Naive B cell (primary cell): ENCODE results near the gene SIGLEC12. TPM values are rescaled to one million over a fixed set of nuclear protein-coding genes. Genes with fewer than 3 reads are reported as not detected.
"Not testable (repeated sequence)": the region's sequence is repeated elsewhere in the genome, so short reads cannot be mapped to it uniquely, and the experiment has no call there.

Source experiments
- ATAC-seq, 2 donors: fragments of 150-1000 bp; cut with Tn5 transposase; 2 replicates each; pipeline ENCODE4 v1.10.0; 2021; ENCODE audit warnings: low read depth in 2 of 2, mild to moderate bottlenecking in 2 of 2, moderate library complexity in 2 of 2
- DNase-seq: peaks from one replicate; pipeline ENCODE4 v3.0.0; 2022
- H3K27ac Mint-ChIP-seq, 6 donors: one replicate each; pipeline ENCODE4 v1.8.0; 2020 to 2022; ENCODE audit warnings: mild to moderate bottlenecking in 6 of 6, mixed read lengths in 6 of 6, moderate library complexity in 5 of 6, inconsistent platforms in 2 of 6
- H3K27me3 Mint-ChIP-seq, 3 donors: one replicate each; pipeline ENCODE4 v1.8.0; 2021 to 2022; ENCODE audit warnings: mixed read lengths in 3 of 3, mild to moderate bottlenecking in 1 of 3
- H3K36me3 Mint-ChIP-seq, 2 donors: one replicate each; pipeline ENCODE4 v1.8.0; 2020 to 2022; ENCODE audit warnings: mixed read lengths in 2 of 2, inconsistent platforms in 1 of 2, mild to moderate bottlenecking in 1 of 2
- H3K4me1 Mint-ChIP-seq, 3 donors: one replicate each; pipeline ENCODE4 v1.8.0; 2020 to 2022; ENCODE audit warnings: mixed read lengths in 3 of 3, inconsistent platforms in 1 of 3, mild to moderate bottlenecking in 1 of 3, moderate library complexity in 1 of 3
- H3K4me3 Mint-ChIP-seq, 8 donors: one replicate each; pipeline ENCODE4 v1.8.0; 2020 to 2022; ENCODE audit warnings: mild to moderate bottlenecking in 8 of 8, mixed read lengths in 8 of 8, moderate library complexity in 8 of 8, inconsistent platforms in 2 of 8
- H3K9me3 Mint-ChIP-seq, 7 donors: one replicate each; pipeline ENCODE4 v1.8.0; 2020 to 2022; ENCODE audit warnings: mixed read lengths in 7 of 7, mild to moderate bottlenecking in 5 of 7, inconsistent platforms in 2 of 7, moderate library complexity in 1 of 7
- polyA plus RNA-seq, 6 donors: library from polyadenylated mRNA; unstranded; fragments of 300-500 nt; fragmentation: Illumina TruSeq; gene quantifications; one replicate each; pipeline ENCODE4 v1.2.3, GENCODE V29; 2021; ENCODE audit warnings: low read depth in 6 of 6

Gene SIGLEC12
- polyA plus RNA-seq, 6 donors from 2014 or later = 0.28 TPM; not detected in 5

GRCh38 chr19:51514866-51515481 is 13.4 kb upstream of the SIGLEC12 start:
- Mint-ChIP-seq H3K4me3 (no peak overlapping the region), H3K9me3 (peaks cover 0 to 8% (median 0%) of the 10 kb centered on the region in 7 donors), H3K36me3 (peaks cover 0 to 5% of the 10 kb centered on the region in 2 donors), H3K4me1 (peaks cover 5 to 7% (median 5%) of the 10 kb centered on the region in 3 donors), H3K27ac (peak overlapping the region in 1 of 6 donors; percentile 81), H3K27me3 (peaks cover 11 to 15% (median 13%) of the 10 kb centered on the region in 3 donors)
- ATAC-seq (peak; percentile 40 to 59), DNase-seq (peak; percentile 45)

DNA sequence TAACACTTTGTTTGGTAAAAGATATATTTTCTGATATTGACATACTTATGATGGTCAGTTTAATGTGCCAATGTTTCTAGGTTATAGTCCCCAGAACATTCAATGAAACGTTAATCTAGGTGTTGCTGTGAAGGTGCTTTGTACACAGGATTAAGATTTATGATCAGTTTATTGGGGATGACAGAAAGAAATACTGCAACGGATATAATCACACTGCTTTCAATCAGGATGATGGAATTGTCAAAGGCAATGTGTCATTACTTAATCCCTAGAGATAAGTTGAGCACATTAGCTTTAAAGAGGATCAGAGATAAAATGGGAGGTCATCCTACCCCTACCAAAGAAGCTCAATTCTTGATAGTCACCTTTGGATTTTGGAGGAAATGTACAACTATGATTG is 12.4 kb upstream of the SIGLEC12 start:
- peaks cover 0 to 8% (median 0%) of the 10 kb centered on the region in 7 donors for H3K9me3 Mint-ChIP-seq
- H3K4me3 Mint-ChIP-seq = no peak overlapping the region
- peaks cover 0 to 5% of the 10 kb centered on the region in 2 donors for H3K36me3 Mint-ChIP-seq
- ATAC-seq (no peak), DNase-seq (no peak)
- peaks cover 11 to 16% (median 14%) of the 10 kb centered on the region in 3 donors for H3K27me3 Mint-ChIP-seq
- no peak overlapping the region for H3K27ac Mint-ChIP-seq
- peaks cover 5 to 7% (median 5%) of the 10 kb centered on the region in 3 donors for H3K4me1 Mint-ChIP-seq

- DNase-seq (no peak), ATAC-seq (no peak)
- Mint-ChIP-seq H3K27ac (no peak overlapping the region), H3K9me3 (no peaks in the 10 kb centered on the region), H3K4me3 (no peak overlapping the region), H3K36me3 (no peaks in the 10 kb centered on the region), H3K4me1 (peaks cover 3 to 5% (median 3%) of the 10 kb centered on the region in 3 donors), H3K27me3 (peaks cover 10 to 17% (median 14%) of the 10 kb centered on the region in 3 donors)
These were observed 9.8 kb upstream of the SIGLEC12 start for GRCh38 chr19:51511353-51511752.

DNA sequence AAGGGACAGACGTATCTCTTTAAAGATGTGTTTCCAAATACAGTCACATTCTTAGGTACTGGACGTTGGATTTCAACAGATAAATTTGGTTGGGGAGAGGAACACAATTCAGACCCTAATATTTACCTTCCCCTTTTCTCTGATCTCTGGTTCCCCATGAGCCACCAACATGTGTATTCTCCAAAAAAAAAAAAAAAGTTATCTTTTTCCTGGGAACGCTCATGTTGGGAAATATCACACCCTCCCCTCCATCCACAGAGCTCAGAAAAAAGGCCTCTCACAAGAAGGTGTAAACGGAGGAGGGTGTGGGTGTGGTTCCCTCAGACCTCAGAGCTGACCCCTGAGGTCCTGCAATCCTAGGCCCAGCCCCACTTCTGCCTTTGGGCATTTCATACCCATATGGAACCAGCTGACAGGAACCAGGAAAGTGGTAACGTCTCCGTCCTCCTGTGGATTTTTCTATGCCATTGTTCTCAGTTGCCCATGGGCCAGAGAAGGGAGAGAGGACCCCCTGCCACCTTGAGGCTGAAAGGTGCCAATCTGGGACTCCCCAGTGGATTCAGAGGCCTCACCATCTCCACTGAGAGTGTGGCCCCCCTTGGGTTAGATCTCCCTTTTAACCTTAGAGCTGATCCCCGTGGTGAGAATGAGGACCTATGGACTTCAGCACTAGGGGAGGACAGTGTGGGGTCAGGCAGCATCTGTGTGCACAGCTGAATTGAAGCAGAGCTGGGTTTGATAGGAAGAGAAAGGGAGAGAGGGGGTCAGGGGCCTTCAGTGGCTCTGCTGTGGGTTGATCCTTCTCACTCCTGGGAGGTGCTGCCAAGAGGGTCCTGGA is 8.4 kb upstream of the SIGLEC12 start:
- peak overlapping the region in 2 of 8 donors; percentile 2 to 71 for H3K4me3 Mint-ChIP-seq
- peaks cover 0 to 3% (median 0%) of the 10 kb centered on the region in 3 donors for H3K4me1 Mint-ChIP-seq
- DNase-seq (no peak), ATAC-seq (no peak)
- H3K27ac Mint-ChIP-seq = peak overlapping the region in 1 of 6 donors; percentile 5
- H3K36me3 Mint-ChIP-seq = no peaks in the 10 kb centered on the region
- peaks cover 10 to 26% (median 14%) of the 10 kb centered on the region in 3 donors for H3K27me3 Mint-ChIP-seq
- H3K9me3 Mint-ChIP-seq = peaks cover 0 to 2% (median 0%) of the 10 kb centered on the region in 7 donors

GRCh38 chr19:51508059-51508733 is 6.6 kb upstream of the SIGLEC12 start:
- peak overlapping the region in 1 of 6 donors; percentile 52 for H3K27ac Mint-ChIP-seq
- peaks cover 10 to 29% (median 14%) of the 10 kb centered on the region in 3 donors for H3K27me3 Mint-ChIP-seq
- ATAC-seq = no peak
- no peak overlapping the region for H3K4me3 Mint-ChIP-seq
- no peaks in the 10 kb centered on the region for H3K4me1 Mint-ChIP-seq
- peaks cover 0 to 10% (median 2%) of the 10 kb centered on the region in 7 donors for H3K9me3 Mint-ChIP-seq
- H3K36me3 Mint-ChIP-seq = peaks cover 5 to 6% of the 10 kb centered on the region in 2 donors
- no peak for DNase-seq

GRCh38 chr19:51507640-51508058 is 6.0 kb upstream of the SIGLEC12 start:
- Mint-ChIP-seq H3K27ac (no peak overlapping the region), H3K36me3 (peaks cover 5 to 6% of the 10 kb centered on the region in 2 donors), H3K27me3 (peaks cover 10 to 29% (median 14%) of the 10 kb centered on the region in 3 donors), H3K9me3 (peaks cover 0 to 10% (median 2%) of the 10 kb centered on the region in 7 donors), H3K4me1 (no peaks in the 10 kb centered on the region), H3K4me3 (no peak overlapping the region)
- DNase-seq (no peak), ATAC-seq (no peak)

DNA sequence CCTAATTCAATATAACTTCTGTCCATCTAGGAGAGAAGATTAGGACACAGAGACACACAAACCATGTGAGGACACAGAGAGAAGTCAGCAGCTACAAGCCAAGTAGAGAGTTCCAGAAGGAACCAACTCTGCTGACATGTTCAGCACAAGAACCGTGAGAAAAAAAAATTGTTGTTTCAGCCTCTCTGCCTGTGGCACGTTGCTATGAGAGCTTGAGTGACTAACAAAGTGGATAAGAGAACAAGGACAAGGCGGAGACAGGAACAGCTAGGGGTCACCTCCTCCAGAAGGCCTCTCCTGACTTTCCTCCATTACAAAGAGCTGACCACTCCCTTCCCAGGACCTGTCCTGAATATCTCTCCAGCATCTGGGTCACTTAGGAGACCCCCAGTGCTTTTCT is 5.6 kb upstream of the SIGLEC12 start:
- H3K9me3 Mint-ChIP-seq = peaks cover 0 to 10% (median 2%) of the 10 kb centered on the region in 7 donors
- H3K4me1 Mint-ChIP-seq = peaks cover 0 to 2% (median 2%) of the 10 kb centered on the region in 3 donors
- no peak for ATAC-seq
- no peak overlapping the region for H3K4me3 Mint-ChIP-seq
- DNase-seq = no peak
- H3K36me3 Mint-ChIP-seq = peaks cover 5 to 6% of the 10 kb centered on the region in 2 donors
- H3K27ac Mint-ChIP-seq = no peak overlapping the region
- peaks cover 10 to 29% (median 14%) of the 10 kb centered on the region in 3 donors for H3K27me3 Mint-ChIP-seq

DNA sequence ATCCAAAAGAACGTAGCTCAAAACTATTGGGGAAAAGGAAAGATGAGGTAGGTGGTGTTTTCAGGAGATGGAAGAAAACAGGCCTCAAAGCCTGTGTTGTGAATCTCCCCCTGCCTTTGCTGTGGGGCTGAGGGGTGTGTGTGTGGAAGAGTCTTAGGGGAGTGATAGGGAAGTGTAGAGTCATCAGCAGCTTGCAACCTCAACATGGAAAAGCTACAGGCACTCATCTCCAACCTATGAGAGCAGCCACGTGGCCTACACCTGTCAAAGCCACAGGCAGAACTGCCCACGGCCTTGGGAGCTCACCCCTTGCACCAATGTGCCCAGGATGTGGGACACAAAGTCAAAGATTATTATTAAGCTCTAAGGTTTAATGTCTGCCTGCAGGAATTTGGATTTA is 4.3 kb upstream of the SIGLEC12 start:
- peaks cover 5 to 6% of the 10 kb centered on the region in 2 donors for H3K36me3 Mint-ChIP-seq
- peaks cover 0 to 10% (median 2%) of the 10 kb centered on the region in 7 donors for H3K9me3 Mint-ChIP-seq
- H3K4me3 Mint-ChIP-seq = no peak overlapping the region
- ATAC-seq (no peak), DNase-seq (no peak)
- peaks cover 10 to 13% (median 12%) of the 10 kb centered on the region in 3 donors for H3K4me1 Mint-ChIP-seq
- peaks cover 6 to 23% (median 10%) of the 10 kb centered on the region in 3 donors for H3K27me3 Mint-ChIP-seq
- H3K27ac Mint-ChIP-seq = no peak overlapping the region

- peaks cover 6 to 18% (median 6%) of the 10 kb centered on the region in 3 donors for H3K27me3 Mint-ChIP-seq
- no peak overlapping the region for H3K4me3 Mint-ChIP-seq
- ATAC-seq = no peak
- peaks cover 0 to 10% (median 2%) of the 10 kb centered on the region in 7 donors for H3K9me3 Mint-ChIP-seq
- H3K36me3 Mint-ChIP-seq = peaks cover 5 to 6% of the 10 kb centered on the region in 2 donors
- no peak overlapping the region for H3K27ac Mint-ChIP-seq
- no peak for DNase-seq
- peaks cover 10 to 13% (median 12%) of the 10 kb centered on the region in 3 donors for H3K4me1 Mint-ChIP-seq
These were observed 2.3 kb upstream of the SIGLEC12 start for GRCh38 chr19:51503896-51504295.

GRCh38 chr19:51503286-51503817 is 1.8 kb upstream of the SIGLEC12 start:
- Mint-ChIP-seq H3K4me1 (peaks cover 10 to 13% (median 12%) of the 10 kb centered on the region in 3 donors), H3K27me3 (peaks cover 6 to 18% (median 11%) of the 10 kb centered on the region in 3 donors), H3K9me3 (peaks cover 0 to 10% (median 2%) of the 10 kb centered on the region in 7 donors), H3K27ac (peak overlapping the region in 3 of 6 donors; percentile 7 to 65 (median 31)), H3K36me3 (peaks cover 5 to 6% of the 10 kb centered on the region in 2 donors), H3K4me3 (peak overlapping the region in 1 of 8 donors; percentile 51)
- DNase-seq (no peak), ATAC-seq (no peak)

GRCh38 chr19:51500931-51501330 is 669 bp downstream of the SIGLEC12 start:
- not testable (repeated sequence) for DNase-seq, H3K36me3 Mint-ChIP-seq, H3K4me3 Mint-ChIP-seq, H3K27ac Mint-ChIP-seq, ATAC-seq
- Mint-ChIP-seq H3K9me3 (peaks cover 0 to 10% (median 2%) of the 10 kb centered on the region in 7 donors), H3K27me3 (peaks cover 6 to 21% (median 12%) of the 10 kb centered on the region in 3 donors), H3K4me1 (peaks cover 10 to 13% (median 12%) of the 10 kb centered on the region in 3 donors)

DNA sequence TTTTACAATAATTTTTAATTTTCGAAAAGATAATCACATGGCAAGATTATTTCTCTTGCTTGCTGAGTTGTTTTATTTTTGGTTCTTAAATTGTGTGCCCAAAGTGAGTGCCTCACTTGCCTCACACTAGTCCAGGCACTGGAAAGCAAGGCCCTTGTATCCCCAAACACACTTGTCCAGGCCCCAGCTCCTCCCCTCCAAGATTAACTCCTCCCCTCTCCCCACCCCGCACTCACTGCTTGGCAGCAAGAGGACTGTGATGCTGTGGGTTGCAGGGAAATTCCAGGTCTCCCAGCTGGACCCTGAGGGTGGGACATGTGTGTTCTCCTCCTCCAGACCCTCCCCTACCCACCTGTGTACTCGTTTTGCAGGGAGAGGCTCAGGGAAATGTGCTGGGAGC is 3.9 kb downstream of the SIGLEC12 start:
- ATAC-seq (no peak), DNase-seq (no peak)
- Mint-ChIP-seq H3K4me3 (no peak overlapping the region), H3K27ac (peak overlapping the region in 1 of 6 donors; percentile 13), H3K27me3 (peaks cover 14 to 51% (median 20%) of the 10 kb centered on the region in 3 donors), H3K9me3 (peaks cover 0 to 12% (median 0%) of the 10 kb centered on the region in 7 donors), H3K36me3 (no peaks in the 10 kb centered on the region), H3K4me1 (peaks cover 10 to 16% (median 13%) of the 10 kb centered on the region in 3 donors)
